Rectal smooth muscle tissue (tissue), 1 donor: Measurements from ENCODE around the gene AKT3.

ENCODE experiments used
- H3K27ac ChIP-seq: one replicate; pipeline ENCODE4 v1.7.0; 2013; ENCODE audit warnings: low read depth, low read length, inconsistent platforms
- H3K27me3 ChIP-seq: one replicate; pipeline ENCODE4 v1.7.0; 2013; ENCODE audit warnings: low read length; ENCODE audit not compliant: control insufficient read depth, insufficient read depth
- H3K36me3 ChIP-seq: one replicate; pipeline ENCODE4 v1.7.0; 2013; ENCODE audit warnings: low read length; ENCODE audit not compliant: control insufficient read depth, insufficient read depth
- H3K4me1 ChIP-seq: one replicate; pipeline ENCODE4 v1.7.0; 2013; ENCODE audit warnings: low read length; ENCODE audit not compliant: control insufficient read depth, insufficient read depth
- H3K4me3 ChIP-seq: one replicate; pipeline ENCODE4 v1.7.0; 2013; ENCODE audit warnings: low read length
- H3K9ac ChIP-seq: one replicate; pipeline ENCODE4 v1.7.0; 2013; ENCODE audit warnings: low read length

The AKT3 gene

GRCh38 chr1:243489158-243489527, 360.9 kb downstream of the AKT3 start:
- Histone ChIP-seq H3K36me3 (no peaks in the 10 kb centered on the region), H3K4me3 (no peak overlapping the region), H3K27ac (no peak overlapping the region), H3K27me3 (no peaks in the 10 kb centered on the region), H3K9ac (no peak overlapping the region), H3K4me1 (no peaks in the 10 kb centered on the region)

DNA sequence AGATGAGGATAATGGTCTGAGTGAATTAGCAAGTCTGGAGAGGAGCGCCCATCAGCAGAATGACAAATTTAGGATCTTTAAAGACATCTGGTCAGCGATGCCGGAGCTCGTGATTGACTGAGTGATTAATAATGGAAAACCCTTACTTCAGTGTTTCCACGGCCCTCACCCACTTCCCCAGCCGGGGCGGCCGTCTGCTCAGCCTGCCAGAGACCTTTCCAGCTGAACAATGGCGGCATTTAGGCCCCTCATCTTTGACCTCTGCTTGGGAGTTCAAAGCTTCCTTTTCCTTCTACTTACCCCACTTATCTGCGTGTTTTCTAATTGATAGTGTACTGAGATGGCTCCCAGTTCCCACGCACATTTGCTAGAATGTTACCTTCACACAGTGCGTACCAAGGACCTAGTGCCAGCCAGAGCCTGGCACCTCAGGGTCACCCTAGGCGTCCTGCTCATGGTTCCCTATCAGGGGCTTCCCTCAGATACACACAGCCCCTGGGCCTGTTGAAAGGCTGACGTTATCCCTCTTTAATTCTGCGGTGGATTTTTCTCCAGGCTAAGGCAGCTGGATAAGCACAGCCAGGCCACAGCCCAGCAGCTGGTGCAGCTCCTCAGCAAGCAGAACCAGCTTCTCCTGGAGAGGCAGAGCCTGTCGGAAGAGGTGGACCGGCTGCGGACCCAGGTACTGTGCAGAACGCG, 361.4 kb downstream of the AKT3 start:
- Histone ChIP-seq H3K27ac (no peak overlapping the region), H3K27me3 (no peaks in the 10 kb centered on the region), H3K4me3 (no peak overlapping the region), H3K9ac (no peak overlapping the region), H3K4me1 (no peaks in the 10 kb centered on the region), H3K36me3 (no peaks in the 10 kb centered on the region)

GRCh38 chr1:243487649-243488227, 362.3 kb downstream of the AKT3 start:
- Histone ChIP-seq H3K9ac (no peak overlapping the region), H3K4me1 (no peaks in the 10 kb centered on the region), H3K36me3 (no peaks in the 10 kb centered on the region), H3K27ac (no peak overlapping the region), H3K4me3 (no peak overlapping the region), H3K27me3 (no peaks in the 10 kb centered on the region)

- no peak overlapping the region for H3K9ac ChIP-seq
- H3K36me3 ChIP-seq = no peaks in the 10 kb centered on the region
- no peaks in the 10 kb centered on the region for H3K27me3 ChIP-seq
- H3K4me3 ChIP-seq = no peak overlapping the region
- no peaks in the 10 kb centered on the region for H3K4me1 ChIP-seq
- H3K27ac ChIP-seq = no peak overlapping the region
These were observed 362.9 kb downstream of the AKT3 start for GRCh38 chr1:243487036-243487648.

DNA sequence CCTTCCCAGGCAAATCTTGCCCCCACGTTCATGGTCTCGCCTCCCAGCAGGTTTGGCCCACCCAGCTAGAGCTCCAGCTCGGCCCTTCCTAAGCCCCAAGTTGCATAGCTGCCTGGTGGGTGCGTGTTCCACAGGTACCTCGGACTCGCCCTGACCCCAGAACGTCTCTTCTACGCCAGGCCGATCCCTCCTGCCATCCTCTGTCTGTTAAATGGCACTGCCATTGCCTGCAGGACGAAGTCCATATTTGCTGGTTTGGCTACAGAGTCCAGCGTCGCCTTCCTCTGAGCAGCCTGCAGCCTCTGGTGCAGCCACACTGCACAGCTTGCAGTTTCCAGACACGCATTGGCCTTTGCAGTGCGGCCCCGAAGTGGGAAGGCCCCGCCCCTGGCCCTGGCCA, 366.1 kb downstream of the AKT3 start:
- Histone ChIP-seq H3K36me3 (no peaks in the 10 kb centered on the region), H3K27me3 (no peaks in the 10 kb centered on the region), H3K4me1 (no peaks in the 10 kb centered on the region), H3K9ac (no peak overlapping the region), H3K4me3 (no peak overlapping the region), H3K27ac (no peak overlapping the region)

GRCh38 chr1:243483071-243483771, 366.8 kb downstream of the AKT3 start:
- Histone ChIP-seq H3K4me1 (no peaks in the 10 kb centered on the region), H3K36me3 (no peaks in the 10 kb centered on the region), H3K27ac (no peak overlapping the region), H3K4me3 (peak overlapping the region; percentile 68), H3K9ac (peak overlapping the region; percentile 49), H3K27me3 (no peaks in the 10 kb centered on the region)

- Histone ChIP-seq H3K4me3 (peak overlapping the region; percentile 68), H3K27ac (no peak overlapping the region), H3K36me3 (no peaks in the 10 kb centered on the region)
These were observed 367.7 kb downstream of the AKT3 start for GRCh38 chr1:243482141-243483022.

DNA sequence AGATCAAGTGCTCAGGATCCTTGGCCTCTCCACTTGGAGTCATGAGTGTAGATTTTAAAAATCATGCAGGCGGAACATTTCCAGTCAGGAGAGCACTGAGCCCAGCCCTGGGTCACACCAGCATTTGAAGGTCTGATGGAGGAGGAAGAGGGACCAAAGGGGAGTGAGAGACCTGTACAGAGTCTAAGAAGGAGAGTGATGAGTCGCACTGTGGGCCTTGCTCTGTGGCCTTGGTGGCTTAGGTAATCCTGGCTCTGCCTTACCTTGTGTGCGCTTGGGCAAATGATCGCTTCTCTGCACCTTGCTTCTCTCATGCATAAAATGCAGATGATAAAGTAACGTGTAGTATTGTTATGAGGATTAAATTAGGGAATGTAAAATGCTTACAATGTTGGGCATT, 368.9 kb downstream of the AKT3 start:
- H3K27ac ChIP-seq = no peak overlapping the region
- no peaks in the 10 kb centered on the region for H3K4me1 ChIP-seq
- H3K27me3 ChIP-seq = no peaks in the 10 kb centered on the region
- no peaks in the 10 kb centered on the region for H3K36me3 ChIP-seq
- H3K9ac ChIP-seq = no peak overlapping the region
- no peak overlapping the region for H3K4me3 ChIP-seq

More at GRCh38 chr1:243482141-243483022, 367.7 kb downstream of the AKT3 start:
- no peaks in the 10 kb centered on the region for H3K4me1 ChIP-seq
- H3K9ac ChIP-seq = no peak overlapping the region
- no peaks in the 10 kb centered on the region for H3K27me3 ChIP-seq

- Histone ChIP-seq H3K9ac (no peak overlapping the region), H3K27me3 (no peaks in the 10 kb centered on the region), H3K4me1 (peaks cover 2% of the 10 kb centered on the region), H3K4me3 (no peak overlapping the region), H3K36me3 (no peaks in the 10 kb centered on the region), H3K27ac (no peak overlapping the region)
These were observed 372.2 kb downstream of the AKT3 start for GRCh38 chr1:243477731-243478290.

GRCh38 chr1:243475966-243476365, 374.1 kb downstream of the AKT3 start:
- peaks cover 10% of the 10 kb centered on the region for H3K4me1 ChIP-seq
- no peak overlapping the region for H3K27ac ChIP-seq
- no peak overlapping the region for H3K9ac ChIP-seq
- no peak overlapping the region for H3K4me3 ChIP-seq
- no peaks in the 10 kb centered on the region for H3K36me3 ChIP-seq
- no peaks in the 10 kb centered on the region for H3K27me3 ChIP-seq

GRCh38 chr1:243474906-243475305, 375.1 kb downstream of the AKT3 start:
- Histone ChIP-seq H3K27ac (no peak overlapping the region), H3K27me3 (no peaks in the 10 kb centered on the region), H3K9ac (no peak overlapping the region), H3K4me3 (no peak overlapping the region), H3K36me3 (no peaks in the 10 kb centered on the region), H3K4me1 (peaks cover 10% of the 10 kb centered on the region)
